ENCODE results near the gene GJB2. TPM values are rescaled to one million over a fixed set of nuclear protein-coding genes. Genes with fewer than 3 reads are reported as not detected.

Gene GJB2
- polyA plus RNA-seq (2012; ENCODE audit: missing spikeins) = 0.15 TPM

- no peak for TF ChIP-seq TAF1 (IDR thresholded peaks at IDR 0.05; ENCODE audit: borderline replicate concordance, low read depth, low read length)
- no peak for TF ChIP-seq POLR2AphosphoS5 (IDR thresholded peaks at IDR 0.05; ENCODE audit: low read depth, low read length)
- no peak for FAIRE-seq
- DNase-seq (ENCODE audit: insufficient read length) = no peak
These were observed at the start of gene GJB2 for GRCh38 chr13:20192836-20193161. GJB2 (minus strand) TSS chr13:20192938; CDS start chr13:20189581, 3,357 bp downstream.

- FAIRE-seq (no peak), DNase-seq (ENCODE audit: insufficient read length) (no peak)
- TF ChIP-seq POLR2AphosphoS5 (IDR thresholded peaks at IDR 0.05; ENCODE audit: low read depth, low read length) (no peak), POLR2A (IDR thresholded peaks at IDR 0.05; ENCODE audit: low read depth, low read length) (no peak), TAF1 (IDR thresholded peaks at IDR 0.05; ENCODE audit: borderline replicate concordance, low read depth, low read length) (no peak)
These were observed 48.9 kb upstream of the GJB2 start for GRCh38 chr13:20241593-20241992.

- TF ChIP-seq POLR2AphosphoS5 (IDR thresholded peaks at IDR 0.05; ENCODE audit: low read depth, low read length) = no peak
- DNase-seq (ENCODE audit: insufficient read length) (no peak), FAIRE-seq (no peak)
These were observed 47.0 kb upstream of the GJB2 start for GRCh38 chr13:20239748-20240147.

GRCh38 chr13:20232556-20233277 is 40.0 kb upstream of the GJB2 start:
- DNase-seq (ENCODE audit: insufficient read length) = no peak
- TF ChIP-seq POLR2AphosphoS5 (IDR thresholded peaks at IDR 0.05; ENCODE audit: low read depth, low read length) (no peak), POLR2A (IDR thresholded peaks at IDR 0.05; ENCODE audit: low read depth, low read length) (no peak), TAF1 (IDR thresholded peaks at IDR 0.05; ENCODE audit: borderline replicate concordance, low read depth, low read length) (no peak)
- FAIRE-seq = no peak

GRCh38 chr13:20231839-20232555 is 39.3 kb upstream of the GJB2 start, which contains the start of gene GJB6:
GJB6 (minus strand) TSS chr13:20232319; CDS start chr13:20223480, 8,839 bp downstream.
- DNase-seq (ENCODE audit: insufficient read length) (peak; percentile 32), FAIRE-seq (no peak)
- TF ChIP-seq TAF1 (IDR thresholded peaks at IDR 0.05; ENCODE audit: borderline replicate concordance, low read depth, low read length) (no peak), POLR2AphosphoS5 (IDR thresholded peaks at IDR 0.05; ENCODE audit: low read depth, low read length) (no peak), POLR2A (IDR thresholded peaks at IDR 0.05; ENCODE audit: low read depth, low read length) (no peak)

- DNase-seq (ENCODE audit: insufficient read length) (no peak), FAIRE-seq (no peak)
- TF ChIP-seq POLR2AphosphoS5 (IDR thresholded peaks at IDR 0.05; ENCODE audit: low read depth, low read length) = no peak
- TF ChIP-seq POLR2A (IDR thresholded peaks at IDR 0.05; ENCODE audit: low read depth, low read length) = no peak
- no peak for TF ChIP-seq TAF1 (IDR thresholded peaks at IDR 0.05; ENCODE audit: borderline replicate concordance, low read depth, low read length)
These were observed 38.4 kb upstream of the GJB2 start for GRCh38 chr13:20230913-20231838.

- FAIRE-seq (no peak), DNase-seq (ENCODE audit: insufficient read length) (no peak)
- no peak for TF ChIP-seq POLR2A (IDR thresholded peaks at IDR 0.05; ENCODE audit: low read depth, low read length)
These were observed 35.0 kb upstream of the GJB2 start for GRCh38 chr13:20227730-20228129.

- TF ChIP-seq POLR2AphosphoS5 (IDR thresholded peaks at IDR 0.05; ENCODE audit: low read depth, low read length) = no peak
- TF ChIP-seq TAF1 (IDR thresholded peaks at IDR 0.05; ENCODE audit: borderline replicate concordance, low read depth, low read length) = no peak
- TF ChIP-seq POLR2A (IDR thresholded peaks at IDR 0.05; ENCODE audit: low read depth, low read length) = no peak
- FAIRE-seq (no peak), DNase-seq (ENCODE audit: insufficient read length) (no peak)
These were observed 34.5 kb upstream of the GJB2 start for GRCh38 chr13:20227288-20227687.

- FAIRE-seq (no peak), DNase-seq (ENCODE audit: insufficient read length) (no peak)
- no peak for TF ChIP-seq POLR2A (IDR thresholded peaks at IDR 0.05; ENCODE audit: low read depth, low read length)
- TF ChIP-seq TAF1 (IDR thresholded peaks at IDR 0.05; ENCODE audit: borderline replicate concordance, low read depth, low read length) = no peak
- no peak for TF ChIP-seq POLR2AphosphoS5 (IDR thresholded peaks at IDR 0.05; ENCODE audit: low read depth, low read length)
These were observed 29.8 kb upstream of the GJB2 start for GRCh38 chr13:20222553-20222952.

- DNase-seq (ENCODE audit: insufficient read length) (no peak), FAIRE-seq (no peak)
- TF ChIP-seq POLR2AphosphoS5 (IDR thresholded peaks at IDR 0.05; ENCODE audit: low read depth, low read length) = no peak
- no peak for TF ChIP-seq POLR2A (IDR thresholded peaks at IDR 0.05; ENCODE audit: low read depth, low read length)
These were observed 29.0 kb upstream of the GJB2 start for GRCh38 chr13:20221772-20222171.

GRCh38 chr13:20219577-20219976 is 26.8 kb upstream of the GJB2 start:
- peak; percentile 78 for FAIRE-seq

More at GRCh38 chr13:20219577-20219976, 26.8 kb upstream of the GJB2 start:
- no peak for DNase-seq (ENCODE audit: insufficient read length)
- no peak for TF ChIP-seq TAF1 (IDR thresholded peaks at IDR 0.05; ENCODE audit: borderline replicate concordance, low read depth, low read length)
- no peak for TF ChIP-seq POLR2A (IDR thresholded peaks at IDR 0.05; ENCODE audit: low read depth, low read length)
- no peak for TF ChIP-seq POLR2AphosphoS5 (IDR thresholded peaks at IDR 0.05; ENCODE audit: low read depth, low read length)

Measured in GM12892 (cell line).